Measurements from ENCODE around the gene CAMK4.

- TF ChIP-seq, protein P1, sequence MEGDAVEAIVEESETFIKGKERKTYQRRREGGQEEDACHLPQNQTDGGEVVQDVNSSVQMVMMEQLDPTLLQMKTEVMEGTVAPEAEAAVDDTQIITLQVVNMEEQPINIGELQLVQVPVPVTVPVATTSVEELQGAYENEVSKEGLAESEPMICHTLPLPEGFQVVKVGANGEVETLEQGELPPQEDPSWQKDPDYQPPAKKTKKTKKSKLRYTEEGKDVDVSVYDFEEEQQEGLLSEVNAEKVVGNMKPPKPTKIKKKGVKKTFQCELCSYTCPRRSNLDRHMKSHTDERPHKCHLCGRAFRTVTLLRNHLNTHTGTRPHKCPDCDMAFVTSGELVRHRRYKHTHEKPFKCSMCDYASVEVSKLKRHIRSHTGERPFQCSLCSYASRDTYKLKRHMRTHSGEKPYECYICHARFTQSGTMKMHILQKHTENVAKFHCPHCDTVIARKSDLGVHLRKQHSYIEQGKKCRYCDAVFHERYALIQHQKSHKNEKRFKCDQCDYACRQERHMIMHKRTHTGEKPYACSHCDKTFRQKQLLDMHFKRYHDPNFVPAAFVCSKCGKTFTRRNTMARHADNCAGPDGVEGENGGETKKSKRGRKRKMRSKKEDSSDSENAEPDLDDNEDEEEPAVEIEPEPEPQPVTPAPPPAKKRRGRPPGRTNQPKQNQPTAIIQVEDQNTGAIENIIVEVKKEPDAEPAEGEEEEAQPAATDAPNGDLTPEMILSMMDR (conservative IDR thresholded peaks at IDR 0.05 in 1 of 2, IDR thresholded peaks at IDR 0.05 in 1 of 2; ENCODE audit: low read depth in 1 of 2, low read length in 2 of 2) = no peak
- no peak for TF ChIP-seq EZH2 (IDR thresholded peaks at IDR 0.05; ENCODE audit: low read length, missing control alignments)
Measured at GRCh38 chr5:111229871-111230810, 6.0 kb downstream of the CAMK4 start.

All from fibroblast of lung (primary cell).